Measurements from ENCODE around the gene MTX2. TPM values are rescaled to one million over a fixed set of nuclear protein-coding genes. Genes with fewer than 3 reads are reported as not detected.

The MTX2 gene
- total and polyA plus RNA-seq, 8 donors: 12.2 to 150 (median 37.1) TPM

DNA sequence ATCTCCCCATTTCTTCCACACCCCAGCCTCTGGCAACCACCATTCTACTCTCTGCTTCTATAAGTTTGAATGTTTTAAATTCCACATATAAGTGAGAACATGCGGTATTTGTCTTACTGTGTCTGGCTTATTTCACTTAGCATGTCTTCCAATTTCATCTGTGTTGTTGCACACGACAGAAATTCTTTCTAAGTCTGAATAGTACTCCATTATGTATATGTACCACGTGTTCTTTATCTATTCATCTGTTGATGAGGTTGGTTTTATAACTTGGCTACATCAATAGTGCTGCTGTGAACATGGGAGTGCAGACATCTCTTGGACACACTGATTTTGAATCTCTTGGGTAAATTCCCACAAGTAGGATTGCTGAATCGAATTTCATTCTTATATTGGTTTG lies 31.8 kb upstream of the MTX2 start:
- Histone ChIP-seq H3K27ac (no peak overlapping the region), H3K4me3 (no peak overlapping the region), H3K9me3 (no peaks in the 10 kb centered on the region), H3K4me1 (no peaks in the 10 kb centered on the region), H3K36me3 (no peaks in the 10 kb centered on the region), H3K27me3 (peaks cover 0 to 30% (median 0%) of the 10 kb centered on the region in 3 donors)
- TF ChIP-seq POLR2AphosphoS5 (IDR thresholded peaks at IDR 0.05) (no peak), POLR2A (IDR thresholded peaks at IDR 0.05) (no peak), EP300 (IDR thresholded peaks at IDR 0.05) (no peak)
- TF ChIP-seq, protein P1, sequence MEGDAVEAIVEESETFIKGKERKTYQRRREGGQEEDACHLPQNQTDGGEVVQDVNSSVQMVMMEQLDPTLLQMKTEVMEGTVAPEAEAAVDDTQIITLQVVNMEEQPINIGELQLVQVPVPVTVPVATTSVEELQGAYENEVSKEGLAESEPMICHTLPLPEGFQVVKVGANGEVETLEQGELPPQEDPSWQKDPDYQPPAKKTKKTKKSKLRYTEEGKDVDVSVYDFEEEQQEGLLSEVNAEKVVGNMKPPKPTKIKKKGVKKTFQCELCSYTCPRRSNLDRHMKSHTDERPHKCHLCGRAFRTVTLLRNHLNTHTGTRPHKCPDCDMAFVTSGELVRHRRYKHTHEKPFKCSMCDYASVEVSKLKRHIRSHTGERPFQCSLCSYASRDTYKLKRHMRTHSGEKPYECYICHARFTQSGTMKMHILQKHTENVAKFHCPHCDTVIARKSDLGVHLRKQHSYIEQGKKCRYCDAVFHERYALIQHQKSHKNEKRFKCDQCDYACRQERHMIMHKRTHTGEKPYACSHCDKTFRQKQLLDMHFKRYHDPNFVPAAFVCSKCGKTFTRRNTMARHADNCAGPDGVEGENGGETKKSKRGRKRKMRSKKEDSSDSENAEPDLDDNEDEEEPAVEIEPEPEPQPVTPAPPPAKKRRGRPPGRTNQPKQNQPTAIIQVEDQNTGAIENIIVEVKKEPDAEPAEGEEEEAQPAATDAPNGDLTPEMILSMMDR (IDR thresholded peaks at IDR 0.05): no peak
- WGBS, 5 donors: 66 to 70% (median 67%) methylated on average over 4 of the region's 4 CpGs
- intact Hi-C loops (cut with DNase I; ENCODE audit: low total_unique reads): no loop called here
- DNase-seq: peak in 1 of 2 donors; percentile 13

DNA sequence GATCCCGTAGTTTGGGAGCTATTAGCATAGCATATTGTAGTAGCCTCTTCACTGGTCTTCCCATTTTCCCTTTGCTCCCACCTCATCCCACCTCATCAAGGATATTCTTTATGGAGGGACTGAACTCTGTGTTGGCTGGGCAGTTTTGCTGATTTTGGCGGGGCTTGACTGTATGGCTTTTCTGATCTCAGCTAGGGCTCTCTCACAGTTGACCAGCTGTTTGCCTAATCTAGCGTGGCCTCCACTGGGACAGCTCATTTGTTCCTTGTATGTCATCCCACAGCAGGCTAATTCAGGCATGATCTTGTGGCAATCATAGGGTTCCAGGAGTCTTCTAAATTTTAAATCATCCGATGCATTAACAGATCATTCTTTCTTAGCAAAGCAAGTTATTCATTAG lies 30.2 kb upstream of the MTX2 start:
- no peak overlapping the region for H3K27ac ChIP-seq
- no peaks in the 10 kb centered on the region for H3K36me3 ChIP-seq
- H3K4me1 ChIP-seq: no peaks in the 10 kb centered on the region
- H3K27me3 ChIP-seq: peaks cover 0 to 22% (median 0%) of the 10 kb centered on the region in 3 donors
- no peaks in the 10 kb centered on the region for H3K9me3 ChIP-seq
- DNase-seq: no peak
- TF ChIP-seq POLR2AphosphoS5 (IDR thresholded peaks at IDR 0.05) (no peak), POLR2A (IDR thresholded peaks at IDR 0.05) (no peak), EP300 (IDR thresholded peaks at IDR 0.05) (no peak)
- TF ChIP-seq, protein P1 (IDR thresholded peaks at IDR 0.05): no peak
- 77 to 85% (median 85%) methylated on average over 4 of the region's 4 CpGs for WGBS, 5 donors
- intact Hi-C loops (cut with DNase I; ENCODE audit: low total_unique reads): no loop called here
- H3K4me3 ChIP-seq: no peak overlapping the region

DNA sequence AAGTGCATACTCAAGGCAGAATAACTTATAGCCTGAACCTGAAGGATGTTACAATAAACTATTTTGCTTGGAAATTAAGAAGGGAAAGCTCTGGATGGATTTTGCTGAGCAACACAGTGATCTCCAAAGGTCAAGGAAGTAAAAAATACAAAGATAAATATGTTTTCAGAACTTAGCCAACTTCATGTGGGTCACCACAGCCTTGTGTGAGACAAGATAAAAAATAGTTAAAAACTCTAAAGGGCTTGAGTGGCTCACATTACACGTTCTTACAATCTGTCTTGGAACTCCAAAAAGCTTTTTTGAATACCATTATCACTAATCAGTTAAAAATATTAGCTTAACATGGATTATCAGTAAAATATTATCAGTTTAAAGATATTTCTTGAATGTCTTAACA lies 28.9 kb upstream of the MTX2 start:
- H3K27ac ChIP-seq: no peak overlapping the region
- 7 to 31% (median 14%) methylated on average over 1 of the region's 1 CpG for WGBS, 5 donors
- H3K4me1 ChIP-seq: no peaks in the 10 kb centered on the region
- no peaks in the 10 kb centered on the region for H3K9me3 ChIP-seq
- H3K4me3 ChIP-seq: no peak overlapping the region
- intact Hi-C loops (cut with DNase I; ENCODE audit: low total_unique reads): no loop called here
- peaks cover 0 to 30% (median 0%) of the 10 kb centered on the region in 3 donors for H3K27me3 ChIP-seq
- TF ChIP-seq POLR2A (IDR thresholded peaks at IDR 0.05) (no peak), EP300 (IDR thresholded peaks at IDR 0.05) (no peak)
- TF ChIP-seq, protein P1 (IDR thresholded peaks at IDR 0.05): no peak
- DNase-seq: no peak
- H3K36me3 ChIP-seq: no peaks in the 10 kb centered on the region

DNA sequence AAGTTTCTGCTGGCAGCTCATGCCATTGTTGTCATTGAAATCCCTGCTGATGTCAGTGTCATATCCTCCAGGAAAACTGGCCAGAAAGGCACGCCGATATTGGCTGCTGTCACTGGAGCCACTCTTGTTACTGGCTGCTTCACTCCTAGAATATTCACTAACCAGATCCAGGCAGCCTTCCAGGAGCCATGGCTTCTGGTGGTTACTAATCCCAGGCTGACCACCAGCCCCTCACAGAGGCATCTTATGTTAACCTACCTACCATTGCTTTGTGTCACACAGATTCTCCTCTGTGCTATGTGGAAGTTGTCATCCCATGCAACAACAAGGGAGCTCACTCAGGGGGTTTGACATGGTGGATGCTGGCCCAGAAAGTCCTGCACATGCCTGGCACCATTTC lies 27.0 kb upstream of the MTX2 start:
- peaks cover 0 to 30% (median 0%) of the 10 kb centered on the region in 3 donors for H3K27me3 ChIP-seq
- no peak for DNase-seq
- H3K36me3 ChIP-seq: no peaks in the 10 kb centered on the region
- H3K27ac ChIP-seq: no peak overlapping the region
- TF ChIP-seq, protein P1 (IDR thresholded peaks at IDR 0.05): no peak
- TF ChIP-seq POLR2A (IDR thresholded peaks at IDR 0.05): no peak
- TF ChIP-seq EP300 (IDR thresholded peaks at IDR 0.05): no peak
- no peak for TF ChIP-seq POLR2AphosphoS5 (IDR thresholded peaks at IDR 0.05)
- WGBS, 5 donors: 77 to 100% (median 83%) methylated on average over 2 of the region's 2 CpGs
- no peaks in the 10 kb centered on the region for H3K4me1 ChIP-seq
- intact Hi-C loops (cut with DNase I; ENCODE audit: low total_unique reads): no loop called here
- H3K4me3 ChIP-seq: no peak overlapping the region
- H3K9me3 ChIP-seq: no peaks in the 10 kb centered on the region

Measured in stomach (tissue), 9 donors.